OCI-LY7 (cell line): ENCODE measurements around the gene FARSB.

Source experiments
- CTCF ChIP-seq: fragments of 200-600 bp; sonication (generic); conservative IDR thresholded peaks from 2 replicates; pipeline ENCODE4 v1.5.1; 2014; ENCODE audit warnings: mild to moderate bottlenecking, antibody characterized with exemption, low read length, moderate library complexity, mixed read lengths
- EZH2phosphoT487 ChIP-seq: fragments of 200-600 bp; sonication (generic); IDR thresholded peaks from 2 replicates; pipeline ENCODE4 v1.6.1; 2018; ENCODE audit warnings: low read depth, borderline replicate concordance, mild to moderate bottlenecking, mixed run types, antibody characterized with exemption, low read length, moderate library complexity, mixed read lengths

GRCh38 chr2:222561151-222561550 is 94.7 kb downstream of the FARSB start:
- TF ChIP-seq CTCF, result no peak
- no peak for TF ChIP-seq EZH2phosphoT487
